GM18951 (cell line): ENCODE data around the gene EFNA2.

Source experiments
- POLR2A ChIP-seq: IDR thresholded peaks from 4 replicates; pipeline ENCODE4 v1.6.1; 2011; ENCODE audit warnings: mild to moderate bottlenecking; ENCODE audit not compliant: insufficient read length, insufficient read depth; ENCODE audit errors: extremely low read depth
- in situ Hi-C: fragments of 300-500 bp; cut with MboI; formaldehyde crosslinking; loops from one replicate; pipeline ENCODE4 v1.12.0; 2022; ENCODE audit warnings: low sequenced_read_pairs, mixed read lengths, inconsistent platforms; ENCODE audit not compliant: unreplicated experiment

Gene EFNA2

GRCh38 chr19:1285737-1286360 lies at the start of gene EFNA2:
EFNA2 (plus strand) TSS chr19:1285873; CDS start chr19:1286169, 296 bp downstream.
- in situ Hi-C loops, result no loop called here
- no peak for TF ChIP-seq POLR2A

- in situ Hi-C loops, result no loop called here
- no peak for TF ChIP-seq POLR2A
Observed at GRCh38 chr19:1236576-1236975, 49.1 kb upstream of the EFNA2 start.

- in situ Hi-C loops, result no loop called here
- no peak for TF ChIP-seq POLR2A
Observed at GRCh38 chr19:1237027-1237659, 48.5 kb upstream of the EFNA2 start.

GRCh38 chr19:1237754-1238368 lies 47.8 kb upstream of the EFNA2 start, which contains the start of gene CBARP:
CBARP (minus strand) TSS chr19:1238005; CDS start chr19:1236100, 1,905 bp downstream.
- in situ Hi-C loops, result no loop called here
- no peak for TF ChIP-seq POLR2A

- in situ Hi-C loops, result no loop called here
- TF ChIP-seq POLR2A, result no peak
Observed at GRCh38 chr19:1238369-1239303, 47.0 kb upstream of the EFNA2 start.

GRCh38 chr19:1239420-1239795 lies 46.3 kb upstream of the EFNA2 start:
- TF ChIP-seq POLR2A, result no peak
- in situ Hi-C loops, result no loop called here

- in situ Hi-C loops, result no loop called here
Observed at GRCh38 chr19:1239796-1240737, 45.6 kb upstream of the EFNA2 start.

GRCh38 chr19:1240925-1241324 lies 44.7 kb upstream of the EFNA2 start:
- TF ChIP-seq POLR2A, result no peak
- in situ Hi-C loops, result no loop called here

More at GRCh38 chr19:1239796-1240737, 45.6 kb upstream of the EFNA2 start:
- peak; percentile 28 for TF ChIP-seq POLR2A

- peak; percentile 83 for TF ChIP-seq POLR2A
- in situ Hi-C loops, result no loop called here
Observed at GRCh38 chr19:1241417-1242095, 44.1 kb upstream of the EFNA2 start, which contains the start of gene ATP5F1D. ATP5F1D (plus strand) TSS chr19:1241751; CDS start chr19:1241851, 100 bp downstream.

- TF ChIP-seq POLR2A, result no peak
- in situ Hi-C loops, result no loop called here
Observed at GRCh38 chr19:1243768-1244692, 41.6 kb upstream of the EFNA2 start.
